Right renal pelvis (tissue), 4 donors: Measurements from ENCODE around the gene CRYBG2. TPM values are rescaled to one million over a fixed set of nuclear protein-coding genes. Genes with fewer than 3 reads are reported as not detected.
A peak's percentile ranks its signal among the peaks of the same experiment; 100 is the strongest.
"Not testable (repeated sequence)": the region's sequence is repeated elsewhere in the genome, so short reads cannot be mapped to it uniquely, and the experiment has no call there.

Experiments used
- DNase-seq, 4 donors: peaks; one replicate each; pipeline ENCODE4 v3.0.0-alpha.2; 2013; ENCODE audit warnings: low read depth in 4 of 4, low spot score in 3 of 4, missing footprints in 1 of 4
- polyA plus RNA-seq, 4 donors: library from polyadenylated mRNA; unstranded; fragments of 120-200 nt; gene quantifications; one replicate each; pipeline ENCODE4 v1.2.1, GENCODE V29; 2013; ENCODE audit not compliant: insufficient read length in 4 of 4

CRYBG2 gene
- 1 to 10 TPM in 1 of 4 donors, under 1 TPM in 3; 0.31 to 1.6 (median 0.83) TPM for polyA plus RNA-seq

DNA sequence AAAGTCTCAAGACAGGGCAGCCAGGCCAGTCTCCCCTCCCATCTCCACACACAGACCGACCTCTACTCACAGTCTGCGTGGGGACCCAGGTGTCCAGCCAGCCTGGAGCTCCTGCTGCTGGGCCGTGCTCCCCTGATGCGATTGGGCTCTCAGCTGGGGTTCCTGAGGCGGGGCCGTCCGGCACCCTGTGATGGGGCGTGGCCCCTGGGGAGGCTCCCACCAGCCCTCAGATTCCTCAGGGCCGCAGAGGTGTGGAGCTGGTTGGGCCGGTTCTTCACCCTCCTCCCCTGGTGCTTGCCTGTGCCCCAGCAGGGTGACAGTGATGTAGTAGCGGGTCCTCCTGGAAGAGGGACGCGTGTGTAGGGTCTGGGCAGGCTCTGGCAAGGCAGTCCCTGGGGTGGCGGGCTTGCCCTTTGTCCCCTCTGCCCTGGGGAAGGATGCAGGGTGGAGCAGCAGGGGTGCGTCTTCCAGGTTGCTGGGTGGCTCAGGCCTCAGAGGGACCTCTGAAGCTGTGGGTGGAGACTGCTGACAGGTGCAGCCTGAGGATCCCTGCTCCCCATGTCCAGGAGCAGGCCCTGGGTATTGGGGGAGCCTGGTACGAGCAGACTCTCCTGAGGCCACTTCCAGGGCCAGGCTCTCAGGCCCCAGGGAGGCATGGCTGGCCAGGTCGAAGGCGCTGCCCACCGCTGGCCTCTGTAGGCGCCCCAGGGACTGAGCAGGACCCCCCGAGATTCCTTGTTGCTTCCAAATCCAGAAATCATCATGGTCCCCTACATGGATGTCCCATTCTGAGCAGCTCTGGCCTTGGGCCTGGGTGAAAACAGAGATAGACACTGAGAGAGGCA, at the start of gene CRYBG2:
CRYBG2 (minus strand) TSS at position 155 of the 845 bp plus-strand sequence. CDS start 7,473 bp downstream, outside the sequence.
- DNase-seq: peak in 1 of 4 donors; percentile 42

GRCh38 chr1:26403656-26404055, 49.7 kb upstream of the CRYBG2 start:
- no peak for DNase-seq

DNA sequence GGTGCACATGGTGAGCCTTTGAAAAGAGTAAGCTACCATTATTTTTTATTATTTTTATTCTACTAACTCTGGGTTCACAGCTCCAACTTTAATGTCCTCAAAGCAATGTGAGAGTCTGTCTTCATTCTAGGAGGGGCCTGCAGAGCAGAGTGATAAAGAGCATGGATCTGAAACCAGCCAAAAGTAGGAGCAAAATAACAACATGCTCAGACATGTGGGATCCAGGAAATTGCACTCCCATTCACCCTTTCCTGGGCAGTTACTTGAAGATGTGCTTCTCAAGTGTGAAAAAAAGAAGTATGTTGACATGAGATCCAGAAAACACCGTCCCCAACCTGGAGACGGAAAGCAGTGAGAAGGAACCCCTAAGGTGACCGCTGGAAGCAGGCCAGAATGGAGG, 48.0 kb upstream of the CRYBG2 start:
- no peak for DNase-seq

- DNase-seq: no peak
Measured at GRCh38 chr1:26399034-26399433, 45.1 kb upstream of the CRYBG2 start.

DNA sequence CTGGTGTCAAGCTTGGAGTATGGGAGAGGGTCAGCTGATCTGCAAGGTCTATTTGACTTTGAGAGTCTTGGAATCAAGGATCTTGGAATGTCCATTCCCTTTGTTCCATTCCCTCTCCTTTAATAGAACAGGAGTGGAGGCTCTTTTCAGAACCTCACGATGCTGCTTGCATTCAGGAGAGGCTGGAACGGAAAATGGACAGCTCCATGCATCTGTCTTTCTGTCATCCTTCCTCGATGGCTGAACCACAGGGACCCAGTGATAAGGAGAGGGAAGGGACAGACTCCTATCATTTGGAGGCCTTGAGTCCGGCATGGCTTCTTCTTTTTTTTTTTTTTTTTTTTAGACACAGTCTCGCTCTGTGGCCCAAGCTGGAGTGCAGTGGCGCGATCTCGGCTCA, 41.8 kb upstream of the CRYBG2 start:
- DNase-seq: no peak

- no peak for DNase-seq
Measured at GRCh38 chr1:26391450-26391849, 37.5 kb upstream of the CRYBG2 start.

- no peak for DNase-seq
Measured at GRCh38 chr1:26389604-26390247, 35.8 kb upstream of the CRYBG2 start.

DNA sequence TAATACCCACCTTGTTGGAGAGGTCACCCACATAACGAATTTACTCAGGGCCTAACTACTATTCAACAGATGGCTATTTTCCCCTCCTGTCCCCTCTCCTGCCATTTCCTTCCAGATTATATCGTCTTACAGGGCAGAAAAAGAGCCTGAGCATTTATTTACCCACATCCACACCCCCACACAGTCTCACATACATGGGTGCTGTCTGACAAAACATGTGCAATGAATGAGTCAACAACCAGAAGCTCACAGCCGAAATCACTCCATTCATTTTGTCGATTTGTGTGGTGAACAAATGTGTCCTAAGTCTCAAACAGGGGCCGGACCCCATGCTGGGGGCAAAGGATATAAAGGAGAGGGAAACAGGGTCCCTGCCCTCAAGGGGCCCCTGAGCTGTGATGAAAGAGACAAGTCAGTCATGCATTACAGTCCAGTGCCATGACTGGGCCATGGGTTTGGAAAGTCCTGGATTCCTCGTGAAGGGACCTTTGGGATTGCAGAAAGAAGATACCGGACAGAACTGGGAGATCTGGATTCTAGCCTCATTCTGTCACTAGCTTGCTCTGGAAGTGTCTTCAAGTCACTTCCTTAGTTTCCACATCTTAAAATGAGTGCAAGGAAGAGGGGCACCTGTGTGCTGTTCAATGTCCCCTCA, 35.0 kb upstream of the CRYBG2 start:
- DNase-seq: no peak

- no peak for DNase-seq
Measured at GRCh38 chr1:26387447-26387846, 33.5 kb upstream of the CRYBG2 start.

GRCh38 chr1:26385063-26385462, 31.1 kb upstream of the CRYBG2 start:
- DNase-seq: not testable (repeated sequence)

DNA sequence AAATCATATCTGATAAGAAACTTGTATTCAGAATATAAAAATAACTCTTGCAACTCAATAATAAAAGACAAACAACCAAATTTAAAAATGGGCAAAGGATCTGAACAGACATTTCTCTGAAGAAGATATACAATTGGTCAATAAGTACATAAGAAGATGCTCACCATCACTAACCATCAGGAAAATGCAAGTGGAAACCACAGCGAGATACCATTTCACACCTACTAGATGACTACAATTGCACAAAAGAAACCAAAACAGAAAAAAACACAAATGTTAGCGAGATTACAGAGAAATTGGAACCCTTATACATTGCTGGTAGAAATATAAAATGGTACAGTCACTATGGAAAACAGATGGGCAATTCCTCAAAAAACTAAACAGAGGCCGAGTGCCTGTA, 30.1 kb upstream of the CRYBG2 start:
- no peak for DNase-seq

DNA sequence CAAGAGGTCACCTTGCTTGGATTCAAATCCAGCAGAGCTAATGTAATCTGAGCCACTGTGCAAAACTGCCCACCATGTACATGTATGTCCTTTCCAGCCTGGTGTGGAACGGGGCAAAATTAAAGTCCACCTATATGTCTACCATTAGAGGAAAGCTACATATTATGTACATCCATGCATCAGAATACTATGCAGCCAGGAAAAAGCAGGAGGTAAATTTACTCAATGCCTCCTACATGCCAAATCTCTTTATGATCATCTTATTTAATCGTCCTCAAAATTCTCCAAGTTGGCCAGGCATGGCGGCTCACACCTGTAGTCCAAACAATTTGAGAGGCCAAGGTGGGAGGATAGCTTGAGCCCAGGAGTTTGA, 24.9 kb upstream of the CRYBG2 start:
- DNase-seq: no peak

- DNase-seq: no peak
Measured at GRCh38 chr1:26378088-26378878, 24.4 kb upstream of the CRYBG2 start.

GRCh38 chr1:26376050-26376449, 22.1 kb upstream of the CRYBG2 start:
- no peak for DNase-seq

DNA sequence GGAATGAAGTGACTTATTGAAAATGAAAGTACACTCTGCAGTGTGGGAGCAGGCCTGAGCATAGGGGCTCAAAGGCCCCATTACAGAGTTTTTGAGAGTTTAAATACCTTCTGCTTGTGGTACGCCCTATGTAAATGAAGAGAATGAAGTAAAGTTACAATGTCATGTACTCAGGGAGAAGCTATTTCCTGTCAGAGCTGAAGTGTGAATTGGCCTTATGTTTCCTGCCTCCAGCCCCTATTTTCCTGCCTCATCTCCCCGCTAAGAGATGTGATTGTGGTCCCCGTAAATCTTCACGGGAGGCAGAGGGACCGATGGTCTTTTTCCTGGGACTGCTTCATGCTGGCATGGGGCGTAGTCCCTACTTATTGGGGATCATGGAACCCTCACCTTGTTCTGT, 21.2 kb upstream of the CRYBG2 start:
- no peak for DNase-seq

DNA sequence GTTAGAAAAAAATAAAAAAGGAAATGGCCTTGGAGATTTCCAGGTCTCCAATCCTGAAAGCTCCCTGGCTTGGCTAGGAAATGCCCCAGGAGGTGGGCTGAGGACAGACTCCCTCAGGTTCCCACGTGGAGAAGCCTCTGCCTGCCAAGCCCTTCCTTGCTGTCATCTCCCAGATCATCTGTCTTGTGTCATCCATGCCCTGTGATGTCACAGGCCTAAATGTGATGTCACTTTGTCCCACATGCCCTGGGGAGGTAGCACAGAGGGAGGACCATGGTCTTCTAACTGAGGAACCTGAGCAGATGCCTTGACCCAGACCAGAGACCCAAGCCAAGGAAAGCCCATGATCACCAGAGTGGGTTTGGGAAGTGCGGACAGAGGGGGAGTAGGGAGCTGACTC, 20.4 kb upstream of the CRYBG2 start:
- not testable (repeated sequence) for DNase-seq

DNA sequence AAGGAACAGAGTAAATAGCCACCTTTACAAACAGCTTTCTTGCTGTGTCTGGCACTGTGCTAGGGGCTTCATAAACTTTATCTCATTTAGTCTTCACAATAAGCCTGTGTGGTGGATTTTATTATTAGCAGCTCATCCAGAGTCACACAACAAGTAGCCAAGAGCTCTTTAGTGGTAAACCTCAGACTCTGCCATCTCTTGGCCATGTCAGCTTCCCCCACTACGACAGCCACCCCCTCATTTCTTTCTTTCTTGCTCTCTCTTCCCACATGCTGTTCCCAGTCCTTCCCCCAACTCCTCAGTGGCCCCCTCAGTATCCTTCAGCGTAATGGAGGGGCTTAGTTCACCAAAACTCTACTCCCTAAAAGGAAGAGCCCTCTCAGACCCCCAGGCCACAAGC, 19.9 kb upstream of the CRYBG2 start:
- no peak for DNase-seq

DNA sequence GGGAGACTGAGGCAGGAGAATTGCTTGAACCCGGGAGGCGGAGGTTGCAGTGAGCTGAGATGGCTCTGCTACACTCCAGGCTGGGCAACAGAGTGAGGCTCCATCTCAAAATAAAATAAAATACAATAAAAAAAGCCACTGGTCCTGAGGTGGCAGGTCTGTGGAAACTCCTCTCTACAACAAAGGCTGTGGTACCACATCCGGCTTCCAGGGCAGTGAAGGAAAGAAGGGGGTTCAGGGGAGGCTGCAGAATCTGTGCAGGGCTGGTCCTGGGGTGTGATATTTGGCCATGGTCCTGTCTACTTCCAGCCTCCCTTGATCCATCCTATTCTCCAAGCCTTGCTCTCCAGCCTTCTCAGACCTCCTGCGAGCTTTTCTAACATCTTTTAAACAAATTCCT, 19.4 kb upstream of the CRYBG2 start:
- no peak for DNase-seq

GRCh38 chr1:26372611-26373010, 18.7 kb upstream of the CRYBG2 start, which contains the start of gene ZNF683:
TSS of gene ZNF683 (minus strand) at chr1:26372750. CDS start at chr1:26368571, 4,179 bp downstream.
- not testable (repeated sequence) for DNase-seq

GRCh38 chr1:26372039-26372438, 18.1 kb upstream of the CRYBG2 start:
- no peak for DNase-seq
